ENCODE results near the gene NMNAT1. TPM values are rescaled to one million over a fixed set of nuclear protein-coding genes. Genes with fewer than 3 reads are reported as not detected.
"Not testable (repeated sequence)": the region's sequence is repeated elsewhere in the genome, so short reads cannot be mapped to it uniquely, and the experiment has no call there.

NMNAT1 gene
- total RNA-seq, 1 experiment from 2014 or later = 12.8 TPM

- DNase-seq (ENCODE audit: low read depth) = no peak
These were observed 22.7 kb upstream of the NMNAT1 start for GRCh38 chr1:9920606-9921005.

DNA sequence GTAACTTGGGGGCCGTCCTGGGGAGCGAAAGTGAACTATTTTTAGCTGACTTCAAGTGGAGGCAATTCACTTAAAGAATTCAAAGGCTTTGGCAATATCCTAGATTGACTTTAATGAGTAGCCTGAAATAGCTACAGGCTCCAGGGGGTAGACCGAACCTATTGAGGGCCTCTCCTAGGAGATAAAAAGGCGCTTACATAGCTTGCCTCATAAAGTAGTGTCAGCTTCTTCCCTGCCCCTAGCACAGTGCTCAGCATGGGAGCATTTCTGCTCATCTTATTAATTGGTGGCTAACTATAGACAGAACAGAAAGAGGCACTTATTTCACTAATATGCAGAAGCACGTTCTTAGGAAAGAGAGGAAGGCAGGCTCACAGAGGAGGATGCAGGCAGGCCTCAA lies 20.9 kb upstream of the NMNAT1 start:
- DNase-seq (ENCODE audit: low read depth) = no peak

GRCh38 chr1:9927259-9927658 lies 16.0 kb upstream of the NMNAT1 start:
- DNase-seq (ENCODE audit: low read depth) = no peak

GRCh38 chr1:9929431-9930385 lies 13.6 kb upstream of the NMNAT1 start:
- no peak for DNase-seq (ENCODE audit: low read depth)

DNA sequence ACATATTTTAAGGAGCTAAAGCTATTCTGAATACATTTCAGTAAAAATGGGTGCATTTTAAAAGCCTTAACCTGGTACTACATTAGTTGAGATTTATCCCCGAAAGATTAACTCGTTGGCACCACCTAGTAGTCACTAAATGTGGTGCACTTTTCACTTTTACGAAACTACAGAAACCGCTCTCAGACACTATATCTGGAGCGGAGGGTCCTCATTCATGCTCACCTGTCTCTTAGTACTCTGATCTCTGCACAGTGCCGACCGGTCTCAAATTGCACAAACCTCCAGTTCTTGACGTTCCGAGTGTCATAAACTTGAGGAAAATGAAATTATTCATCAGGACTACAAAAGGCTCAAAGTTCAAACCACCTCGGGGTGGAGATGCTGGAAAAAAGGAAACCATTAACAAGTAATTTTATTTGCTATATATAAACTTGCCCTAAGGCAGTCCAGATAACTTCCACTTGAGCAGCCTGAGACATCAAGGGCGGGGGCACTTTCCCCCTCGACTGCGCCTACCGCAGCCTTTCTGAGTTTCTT lies 806 bp upstream of the NMNAT1 start:
- peak; percentile 68 for DNase-seq (ENCODE audit: low read depth)

DNA sequence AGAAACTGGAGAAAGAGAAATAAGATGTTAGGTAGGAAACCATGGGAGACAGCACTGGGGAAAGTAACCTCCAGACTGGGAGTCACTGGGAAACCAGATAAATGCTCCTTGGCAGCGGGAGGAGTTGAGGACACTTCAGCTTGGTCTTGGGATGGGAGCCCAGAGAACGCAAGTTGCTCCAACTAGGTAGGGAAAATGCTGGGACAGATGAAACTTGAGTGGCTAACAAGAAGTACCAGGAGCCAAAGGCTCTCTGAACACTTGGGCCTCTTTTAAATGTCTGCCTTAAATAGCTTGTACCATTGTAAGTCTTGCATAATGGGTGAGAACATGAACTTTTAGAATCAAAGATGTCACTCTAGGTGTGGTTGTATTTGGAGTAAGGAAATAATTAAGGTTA lies 3.0 kb downstream of the NMNAT1 start:
- no peak for DNase-seq (ENCODE audit: low read depth)

DNA sequence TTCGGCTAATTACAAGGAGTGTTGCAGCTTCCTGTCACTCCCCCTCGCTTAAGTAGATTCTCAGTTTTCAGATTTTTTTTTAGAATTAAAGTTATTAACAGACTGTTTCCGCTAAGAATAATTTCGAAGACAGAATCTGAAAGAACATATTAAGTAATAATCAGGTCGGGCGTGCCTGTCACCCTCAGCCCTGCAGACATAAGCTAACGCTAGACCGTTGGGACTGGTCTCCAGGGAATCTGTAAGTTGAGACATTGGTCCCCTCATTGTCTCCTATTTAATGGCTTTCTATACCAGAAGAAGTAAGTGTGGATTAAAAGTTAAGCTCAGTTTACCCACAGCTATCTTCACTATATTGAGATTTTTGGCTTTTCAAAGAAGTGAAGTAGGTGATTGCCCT lies 14.5 kb downstream of the NMNAT1 start:
- DNase-seq (ENCODE audit: low read depth) = no peak

- peak; percentile 13 for DNase-seq (ENCODE audit: low read depth)
These were observed 16.7 kb downstream of the NMNAT1 start for GRCh38 chr1:9960011-9960410.

DNA sequence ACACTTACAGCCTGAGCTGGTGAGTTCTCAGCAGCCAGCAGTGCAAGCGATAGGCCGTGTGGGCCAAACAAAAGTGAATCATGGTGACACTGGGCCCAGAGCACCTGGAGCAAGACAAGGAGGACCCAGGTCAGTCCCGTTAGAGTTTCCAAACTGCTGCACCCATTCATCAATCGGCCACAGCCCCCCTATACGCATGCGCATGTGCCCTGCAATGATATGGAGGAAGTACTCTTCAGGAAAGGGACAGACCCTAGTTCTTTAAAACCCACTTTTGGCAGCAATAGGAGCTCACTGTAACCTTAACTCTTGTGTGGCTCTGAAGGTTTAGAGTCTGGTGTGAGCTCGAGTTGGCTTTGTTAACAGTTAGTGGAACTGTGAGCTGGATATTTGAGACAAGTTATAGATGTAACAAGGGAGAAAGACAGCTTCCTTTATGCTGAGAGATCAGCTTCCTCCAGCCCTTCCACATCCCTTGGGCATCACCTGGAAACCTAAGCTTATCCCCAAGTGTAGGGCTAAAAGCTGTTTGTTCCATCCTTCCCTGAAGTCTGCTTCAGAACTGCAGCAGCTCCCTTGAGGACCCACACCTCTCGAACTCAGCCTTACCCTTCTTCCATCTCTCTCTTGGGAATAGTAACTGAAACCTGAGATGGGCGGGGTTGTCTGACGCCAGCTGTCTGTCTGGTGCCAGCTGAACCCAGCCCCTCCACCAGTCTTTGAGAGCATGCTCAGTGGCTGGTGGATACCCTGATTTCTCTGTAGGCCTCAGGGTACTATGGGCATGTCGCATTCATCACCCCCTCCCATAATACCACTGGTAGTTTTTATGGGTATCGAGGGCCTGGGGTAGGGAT lies 17.7 kb downstream of the NMNAT1 start:
- DNase-seq (ENCODE audit: low read depth) = no peak

DNA sequence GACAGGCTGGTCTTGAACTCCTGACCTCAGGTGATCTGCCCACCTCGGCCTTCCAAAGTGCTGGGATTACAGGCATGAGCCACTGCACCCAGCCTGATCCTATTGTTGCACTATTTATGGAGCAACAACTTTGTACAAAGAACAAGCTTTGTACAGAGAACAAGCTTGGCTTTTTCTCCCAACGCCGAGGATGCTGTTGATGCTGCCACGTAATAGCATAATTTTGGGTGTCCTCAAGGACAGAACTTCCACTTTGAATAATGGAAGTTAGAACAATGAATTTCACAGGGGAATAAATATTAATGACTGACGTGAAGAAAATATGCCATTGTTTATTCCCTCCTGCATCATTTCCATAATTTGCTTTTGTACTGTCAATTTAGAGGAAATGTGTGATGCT lies 41.0 kb downstream of the NMNAT1 start:
- no peak for DNase-seq (ENCODE audit: low read depth)

- DNase-seq (ENCODE audit: low read depth) = no peak
These were observed 41.7 kb downstream of the NMNAT1 start for GRCh38 chr1:9985001-9985400.

- DNase-seq (ENCODE audit: low read depth) = no peak
These were observed 46.5 kb downstream of the NMNAT1 start for GRCh38 chr1:9989773-9990172.

GRCh38 chr1:9990944-9991343 lies 47.7 kb downstream of the NMNAT1 start:
- DNase-seq (ENCODE audit: low read depth) = no peak

GRCh38 chr1:9992910-9993309 lies 49.6 kb downstream of the NMNAT1 start:
- no peak for DNase-seq (ENCODE audit: low read depth)

DNA sequence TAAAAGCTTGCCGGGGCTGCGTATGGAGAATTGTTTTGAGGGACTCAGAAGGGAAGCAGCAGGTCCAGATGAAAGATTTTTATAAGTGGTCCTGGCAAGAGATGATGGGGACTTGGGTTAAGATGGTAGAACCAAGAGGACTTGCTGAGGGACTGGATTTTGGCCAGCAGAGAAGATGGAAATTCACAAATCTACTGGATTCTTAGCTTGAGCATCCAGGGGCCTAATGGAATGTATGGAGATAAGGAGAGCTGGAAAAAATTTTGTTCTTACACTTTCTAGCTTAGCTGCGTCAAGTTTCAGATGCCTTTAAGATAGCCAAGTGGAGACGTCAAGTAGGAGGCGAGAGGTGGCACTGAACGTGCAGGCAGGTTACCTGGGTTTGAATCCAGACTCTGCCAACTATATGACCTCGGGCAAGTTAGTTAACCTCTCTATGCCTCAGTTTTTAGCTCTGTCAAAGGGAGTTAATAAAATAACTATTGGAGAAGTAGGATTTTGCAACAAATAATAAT lies 50.3 kb downstream of the NMNAT1 start:
- no peak for DNase-seq (ENCODE audit: low read depth)

DNA sequence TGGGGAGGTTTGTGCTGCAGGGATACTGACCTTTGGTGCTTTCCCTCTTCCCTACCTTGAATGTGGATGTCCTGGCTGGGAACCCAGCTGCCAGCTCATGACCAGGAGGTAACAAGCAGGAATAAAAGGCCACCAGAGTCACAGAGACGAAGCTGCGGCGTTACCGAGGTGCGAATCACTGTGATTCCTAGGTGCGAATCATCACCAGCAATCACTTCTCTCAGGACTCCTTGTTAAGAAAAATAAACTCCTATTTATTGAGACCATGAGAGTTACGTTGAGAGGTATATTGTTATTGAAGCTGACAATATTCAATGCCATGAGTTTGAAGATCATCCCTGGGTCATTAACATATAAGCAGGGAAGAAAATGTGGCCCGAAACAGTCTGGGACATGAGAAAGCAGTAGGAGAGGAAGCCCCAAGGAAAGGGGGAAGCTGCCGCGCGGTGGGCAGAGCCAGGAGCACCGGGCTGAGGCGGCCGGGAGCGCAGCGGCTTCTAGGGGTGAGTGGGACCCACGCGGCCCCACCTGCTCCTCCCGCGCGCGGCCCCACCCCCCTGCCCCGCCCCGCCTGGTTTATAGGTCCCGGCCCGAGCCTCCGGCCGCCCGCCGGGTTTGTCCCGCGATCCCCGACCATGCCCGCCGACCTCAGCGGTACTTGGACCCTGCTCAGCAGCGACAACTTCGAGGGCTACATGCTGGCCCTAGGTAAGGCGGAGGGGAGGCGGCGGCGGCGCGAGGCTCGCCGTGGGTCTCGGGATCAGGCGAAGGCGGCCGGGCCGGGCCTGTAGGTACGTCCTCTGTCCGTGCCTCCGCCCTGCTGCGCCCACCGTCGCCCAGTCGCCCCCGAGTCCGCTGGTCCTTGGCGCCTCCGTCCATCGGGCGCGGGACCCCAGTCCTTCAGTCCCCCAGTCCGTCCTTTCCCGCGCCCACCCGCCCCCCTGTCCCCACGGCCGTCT lies 53.6 kb downstream of the NMNAT1 start, which contains the start of gene RBP7:
Gene RBP7 (plus strand): TSS at position 605 of the 959 bp plus-strand sequence. CDS start 31 bp downstream, at position 636.
- DNase-seq (ENCODE audit: low read depth) = peak; percentile 20

- peak; percentile 15 for DNase-seq (ENCODE audit: low read depth)
These were observed 57.9 kb downstream of the NMNAT1 start for GRCh38 chr1:10001016-10001665.

DNA sequence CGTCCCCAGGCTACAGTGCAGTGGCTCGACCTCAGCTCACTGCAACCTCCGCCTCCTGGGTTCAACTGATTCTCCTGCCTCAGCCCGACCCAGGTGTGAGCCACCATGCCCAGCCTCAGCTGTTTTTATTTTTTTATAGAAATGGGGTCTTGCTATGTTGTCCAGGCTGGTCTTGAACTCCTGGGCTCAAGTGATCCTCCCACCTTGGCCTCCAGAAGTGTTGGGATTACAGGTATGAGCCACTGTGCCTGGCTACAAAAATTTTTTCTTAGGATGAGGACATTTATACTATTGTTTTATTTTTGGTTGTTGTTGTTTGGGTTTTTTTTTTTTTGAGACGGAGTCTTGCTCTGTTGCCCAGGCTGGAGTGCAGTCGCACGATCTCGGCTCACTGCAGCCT lies 62.0 kb downstream of the NMNAT1 start:
- DNase-seq (ENCODE audit: low read depth) = not testable (repeated sequence)

DNA sequence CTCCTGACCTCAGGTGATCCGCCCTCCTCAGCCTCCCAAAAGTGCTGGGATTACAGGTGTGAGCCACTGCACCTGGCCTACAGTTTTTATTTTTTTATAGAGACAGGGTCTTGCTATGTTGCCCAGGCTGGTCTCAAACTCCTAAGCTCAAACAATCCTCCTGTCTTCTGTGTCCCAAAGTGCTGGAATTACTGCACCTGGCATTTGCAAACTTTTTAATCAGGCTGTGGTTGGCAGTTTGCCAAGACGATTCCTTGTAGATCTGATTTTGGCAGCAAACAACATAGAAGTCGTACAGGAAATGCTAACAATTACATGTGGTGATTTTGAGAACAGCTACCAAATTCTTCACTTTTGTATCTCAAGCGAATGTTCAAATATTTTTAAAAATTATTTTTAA lies 63.9 kb downstream of the NMNAT1 start:
- DNase-seq (ENCODE audit: low read depth) = no peak

DNA sequence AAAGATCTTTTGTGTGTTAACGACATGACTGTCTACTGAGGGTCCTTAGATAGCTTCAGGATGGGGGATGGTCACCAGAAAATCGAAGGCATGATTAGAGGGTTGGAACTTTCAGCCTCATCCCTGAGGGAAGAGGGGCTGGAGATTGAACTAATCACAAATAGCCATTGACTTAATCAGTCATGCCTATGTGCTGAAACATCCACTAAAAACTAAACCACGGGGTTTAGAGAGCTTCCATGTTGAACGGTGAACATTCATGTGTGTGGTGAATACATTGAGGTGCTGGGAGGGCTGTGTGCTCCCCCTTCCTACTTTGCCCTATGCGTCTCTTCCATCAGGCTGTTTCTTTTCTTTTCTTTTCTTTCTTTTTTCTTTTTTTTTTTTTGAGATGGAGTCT lies 70.7 kb downstream of the NMNAT1 start:
- peak; percentile 15 for DNase-seq (ENCODE audit: low read depth)

Measured in M059J (cell line).